ENCODE measurements around the gene NMBR. TPM values are rescaled to one million over a fixed set of nuclear protein-coding genes. Genes with fewer than 3 reads are reported as not detected.

Gene NMBR
- total RNA-seq, 2 donors from 2014 or later = 0.33 TPM; not detected in 1

Other genes with a start within 250 kb of the NMBR start
- gene GJE1, start 14.2 kb downstream of the NMBR start, total RNA-seq = not detected
- 10 to 100 TPM; 64.4 to 68.8 TPM for gene VTA1, start 141 bp upstream of the NMBR start, total RNA-seq
- gene ADGRG6, start 154.9 kb upstream of the NMBR start, total RNA-seq = 10 to 100 TPM; 20.4 to 26.8 TPM